Stimulated activated CD8-positive, alpha-beta memory T cell treated with anti-CD3 and anti-CD28 coated beads, Interleukin-7, amount 100 ng/mL, for 1 hour (primary cell): Measurements from ENCODE around the gene POU6F2.

Experiments used
- DNase-seq, 2 donors: peaks; one replicate each; pipeline ENCODE4 v3.0.0-alpha.2; 2020; ENCODE audit warnings: low read depth in 2 of 2

The POU6F2 gene

GRCh38 chr7:39509436-39509835 lies 531.7 kb downstream of the POU6F2 start:
- DNase-seq, result no peak

GRCh38 chr7:39509912-39510311 lies 532.2 kb downstream of the POU6F2 start:
- no peak for DNase-seq

- DNase-seq, result no peak
These were observed 533.2 kb downstream of the POU6F2 start for GRCh38 chr7:39510864-39511354.

DNA sequence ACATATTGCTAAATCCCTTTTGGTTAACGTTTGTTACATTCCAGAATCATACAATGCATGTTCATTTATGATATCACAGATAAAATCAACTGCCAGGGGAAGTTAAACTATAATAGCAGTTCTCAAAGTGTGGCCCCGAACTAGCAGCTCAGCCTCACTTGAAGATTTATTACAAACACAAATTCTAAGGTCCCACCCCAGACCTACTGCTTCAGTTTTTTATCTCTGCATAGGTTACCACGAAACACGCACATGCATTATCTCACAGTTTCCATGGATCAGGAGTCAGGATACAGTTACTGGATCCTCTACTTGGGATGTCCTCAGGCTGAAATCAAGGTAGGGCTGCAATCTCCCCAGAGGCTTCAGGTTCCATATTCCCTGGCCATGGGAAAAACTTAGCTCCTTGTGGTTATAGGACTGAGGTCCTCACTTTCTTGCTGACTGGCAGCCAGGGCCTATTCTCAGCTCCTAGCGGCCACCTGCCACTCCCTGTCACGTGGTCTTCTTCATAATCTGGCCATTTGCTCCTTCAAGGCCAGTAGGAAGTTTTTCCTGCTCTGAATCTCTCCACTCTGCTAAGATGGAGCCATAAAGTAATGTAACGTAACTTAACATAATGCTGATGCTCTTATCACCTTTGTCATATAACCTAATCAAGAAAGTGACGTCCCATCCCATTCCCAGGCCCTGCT lies 538.0 kb downstream of the POU6F2 start:
- DNase-seq, result no peak

- DNase-seq, result no peak
These were observed 538.8 kb downstream of the POU6F2 start for GRCh38 chr7:39516498-39516897.

DNA sequence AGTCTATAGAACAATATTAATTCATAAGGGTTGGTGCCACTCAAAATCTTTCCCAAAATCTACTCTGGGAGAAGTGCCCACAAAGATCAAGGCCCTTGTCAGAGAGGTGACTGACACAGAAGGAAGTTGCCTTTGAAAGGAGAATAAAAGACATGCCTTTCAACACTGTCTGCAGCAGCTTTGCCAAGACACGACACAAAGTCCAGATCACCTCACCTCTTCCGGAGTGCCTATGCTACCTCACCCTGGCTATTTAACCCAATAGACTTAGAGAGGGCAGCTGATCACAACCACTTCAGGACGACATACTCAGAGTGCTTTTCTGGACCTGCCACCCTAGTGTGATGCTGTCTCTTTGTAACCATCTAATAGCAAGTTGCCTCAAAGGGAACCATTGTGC lies 539.5 kb downstream of the POU6F2 start:
- DNase-seq, result no peak
